Activated CD4-positive, alpha-beta T cell treated with anti-CD3 and anti-CD28 coated beads, Interleukin-2, amount 50 U/mL, for 16 hours (primary cell): ENCODE measurements around the gene WARS2.

Source experiments
- DNase-seq: peaks from one replicate; pipeline ENCODE4 v3.0.0-alpha.2; 2020

WARS2 gene

DNA sequence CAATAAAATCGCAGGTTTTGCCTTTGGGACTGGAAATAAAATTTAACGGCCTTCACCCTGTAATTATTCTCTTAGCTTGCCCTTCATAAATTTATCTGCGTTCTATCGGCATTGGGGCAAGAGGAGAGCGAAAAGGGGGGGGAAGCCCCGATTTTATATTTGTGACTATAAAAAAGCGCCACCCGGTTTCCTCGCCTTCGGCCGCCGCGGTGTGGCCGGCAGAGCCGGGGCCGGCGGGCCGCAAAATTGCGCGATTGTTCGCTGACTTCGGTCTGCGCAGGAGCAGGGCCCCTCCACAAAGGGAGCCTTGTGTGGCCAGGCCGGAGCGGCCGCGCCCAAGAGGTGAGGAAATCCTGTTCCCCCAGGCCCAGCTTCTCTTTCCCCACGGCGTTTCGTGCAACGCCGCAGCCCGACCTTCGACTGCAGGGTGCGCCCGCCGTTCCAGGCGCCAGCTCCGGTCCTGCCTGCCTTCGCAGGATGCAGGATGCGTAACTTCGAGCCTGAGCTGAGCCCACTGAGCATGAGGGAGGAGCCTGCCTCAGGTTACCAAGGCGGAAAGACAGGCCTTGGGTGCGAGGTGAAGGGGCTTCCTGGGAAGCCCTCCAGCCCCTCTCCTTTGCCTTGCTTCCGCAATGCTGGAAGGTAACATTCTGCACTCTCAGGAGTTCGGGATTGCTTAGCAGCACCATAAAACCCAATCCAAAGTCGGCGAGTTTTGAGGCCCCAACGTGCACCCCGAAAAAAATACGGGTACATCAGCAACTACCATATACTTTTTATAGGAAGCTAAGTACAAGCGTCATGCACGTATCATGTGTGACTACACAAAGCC is 147.4 kb downstream of the WARS2 start:
- DNase-seq: no peak

DNA sequence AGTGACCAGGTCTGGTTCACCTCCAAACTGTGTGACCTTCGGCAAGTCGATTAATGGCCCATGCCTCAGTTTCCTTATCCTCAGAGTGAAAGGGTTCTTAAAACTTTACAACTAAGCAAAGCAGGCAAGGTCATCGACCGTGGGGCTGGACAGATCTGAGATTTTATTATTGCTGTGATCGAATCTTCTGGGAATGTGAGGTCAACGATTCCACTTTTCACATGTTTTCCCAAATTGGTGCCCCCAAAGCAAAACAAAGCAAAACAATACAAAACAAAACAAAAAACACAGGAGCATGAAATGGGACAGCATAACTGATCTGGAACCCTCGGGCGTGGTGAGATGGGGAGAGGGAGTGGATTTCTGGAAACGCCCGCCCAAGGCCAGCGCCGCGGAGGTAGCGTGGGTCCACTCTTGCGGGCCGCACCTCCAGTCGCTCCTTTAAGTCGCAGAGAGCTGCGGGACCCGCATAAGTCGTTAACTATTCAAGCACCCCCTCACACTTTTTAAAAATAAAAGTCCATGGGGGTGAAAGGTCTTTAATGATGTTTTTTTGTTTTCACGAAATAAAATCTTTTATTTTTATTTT is 148.1 kb downstream of the WARS2 start:
- no peak for DNase-seq

DNA sequence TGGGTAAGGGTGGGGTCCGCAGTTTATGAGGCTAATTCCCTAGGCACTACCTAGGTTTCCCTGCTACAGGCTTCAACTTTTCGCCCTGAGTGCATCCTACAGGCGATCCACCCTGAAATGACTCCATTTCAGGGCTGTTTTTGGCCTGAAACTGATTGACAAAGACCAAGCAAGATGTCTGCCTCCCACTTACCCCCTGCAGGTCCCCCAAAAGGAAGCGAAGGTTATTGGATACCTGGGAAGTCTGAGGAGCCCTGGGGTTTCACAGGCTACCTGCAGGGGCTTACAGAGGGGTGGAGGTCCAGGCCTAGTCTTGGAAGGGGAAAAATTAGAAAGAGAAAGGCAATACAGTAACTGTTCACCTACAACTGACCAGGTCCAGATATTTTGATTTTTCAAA is 149.0 kb downstream of the WARS2 start:
- no peak for DNase-seq

DNA sequence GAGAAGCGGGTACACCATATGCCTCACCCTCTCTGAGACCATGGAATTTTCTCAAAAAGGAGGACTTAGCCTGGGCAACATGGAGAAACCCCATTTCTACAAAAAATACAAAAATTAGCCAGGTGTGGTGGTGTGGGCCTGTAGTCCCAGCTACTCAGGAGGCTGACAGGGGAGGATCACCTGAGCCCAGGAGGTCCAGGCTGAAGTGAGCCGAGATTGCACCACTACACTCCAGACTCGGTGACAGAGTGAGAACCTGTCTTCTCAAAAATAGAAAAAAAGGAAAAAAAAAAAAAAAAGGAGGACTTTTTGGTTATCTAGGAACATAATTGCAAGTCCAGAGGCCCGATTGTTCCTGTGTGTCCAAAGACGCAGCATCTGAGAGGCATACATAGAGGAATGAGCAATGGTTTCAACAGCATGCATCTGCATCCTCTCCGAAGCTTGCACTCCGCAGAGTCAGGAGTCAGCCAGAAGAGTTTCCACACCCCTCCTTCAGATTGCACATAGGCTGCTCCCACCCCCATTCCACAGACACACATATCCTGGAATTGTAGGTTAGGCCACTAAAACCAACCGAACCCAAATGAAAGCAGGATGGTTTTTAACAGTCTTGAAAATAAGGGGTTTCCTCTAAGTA is 149.8 kb downstream of the WARS2 start:
- no peak for DNase-seq

DNA sequence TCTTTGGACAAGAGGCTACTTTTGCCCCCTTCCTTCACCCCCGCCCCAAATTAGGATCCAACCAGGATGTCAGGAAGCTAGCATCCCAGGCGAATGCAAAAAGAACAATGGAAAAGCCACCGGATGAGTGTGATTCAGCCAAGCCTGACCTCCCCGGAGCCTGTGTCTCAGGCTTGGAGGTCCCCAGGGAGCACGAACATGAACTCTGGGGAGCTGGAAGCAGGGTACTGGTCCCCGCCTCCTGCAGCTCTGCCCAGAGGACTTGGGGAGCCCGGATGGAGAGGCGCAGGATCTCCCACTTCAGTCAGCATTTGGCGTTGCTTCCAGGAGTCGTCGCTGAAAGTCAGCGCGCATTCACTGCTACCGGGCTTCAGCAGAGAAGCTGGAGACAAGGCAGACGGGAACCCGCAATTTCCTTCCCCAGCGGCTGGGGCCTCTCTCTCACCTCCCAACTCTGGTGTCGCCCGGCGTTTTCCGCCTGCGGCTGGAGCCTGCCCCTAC is 150.5 kb downstream of the WARS2 start:
- DNase-seq: no peak

DNA sequence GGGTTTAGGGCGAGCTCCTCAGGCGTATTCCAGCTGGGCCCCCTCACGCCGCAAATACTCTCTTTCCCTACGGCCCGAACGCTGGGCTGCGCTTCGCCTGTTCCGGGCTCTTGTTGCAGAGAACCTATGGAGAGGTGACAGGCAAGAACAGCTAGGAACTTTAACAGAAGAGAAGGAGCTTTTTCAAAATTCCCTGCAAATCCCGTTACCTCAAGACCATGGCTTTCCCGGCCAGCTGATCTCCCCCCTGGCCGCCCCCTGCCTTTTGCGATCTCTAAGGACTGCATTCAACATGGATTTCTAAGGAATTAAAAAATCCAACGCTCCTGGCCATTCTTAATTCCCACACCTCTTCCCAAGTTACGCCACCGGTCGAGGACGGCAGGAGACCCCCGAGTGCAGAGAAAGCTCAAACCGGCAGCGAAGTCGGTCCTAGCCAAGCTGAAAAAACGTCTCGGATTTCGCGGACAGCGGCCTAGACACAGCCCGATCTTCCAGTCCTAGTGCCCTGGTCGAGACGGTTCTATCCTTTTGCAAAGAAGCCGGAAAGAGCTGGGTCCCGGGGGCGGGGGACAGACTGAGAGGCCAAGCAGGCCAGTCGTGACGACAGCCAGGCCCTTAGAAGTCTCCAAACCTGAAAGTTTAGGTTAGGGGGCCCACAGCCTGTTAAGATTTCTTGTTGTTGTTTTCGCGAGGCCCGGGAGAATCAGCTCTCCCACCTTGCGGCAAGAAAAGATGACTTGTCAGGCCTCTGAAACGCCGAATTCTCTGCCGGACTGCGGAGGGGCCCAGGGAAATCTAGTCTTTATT is 151.2 kb downstream of the WARS2 start:
- DNase-seq: no peak

DNA sequence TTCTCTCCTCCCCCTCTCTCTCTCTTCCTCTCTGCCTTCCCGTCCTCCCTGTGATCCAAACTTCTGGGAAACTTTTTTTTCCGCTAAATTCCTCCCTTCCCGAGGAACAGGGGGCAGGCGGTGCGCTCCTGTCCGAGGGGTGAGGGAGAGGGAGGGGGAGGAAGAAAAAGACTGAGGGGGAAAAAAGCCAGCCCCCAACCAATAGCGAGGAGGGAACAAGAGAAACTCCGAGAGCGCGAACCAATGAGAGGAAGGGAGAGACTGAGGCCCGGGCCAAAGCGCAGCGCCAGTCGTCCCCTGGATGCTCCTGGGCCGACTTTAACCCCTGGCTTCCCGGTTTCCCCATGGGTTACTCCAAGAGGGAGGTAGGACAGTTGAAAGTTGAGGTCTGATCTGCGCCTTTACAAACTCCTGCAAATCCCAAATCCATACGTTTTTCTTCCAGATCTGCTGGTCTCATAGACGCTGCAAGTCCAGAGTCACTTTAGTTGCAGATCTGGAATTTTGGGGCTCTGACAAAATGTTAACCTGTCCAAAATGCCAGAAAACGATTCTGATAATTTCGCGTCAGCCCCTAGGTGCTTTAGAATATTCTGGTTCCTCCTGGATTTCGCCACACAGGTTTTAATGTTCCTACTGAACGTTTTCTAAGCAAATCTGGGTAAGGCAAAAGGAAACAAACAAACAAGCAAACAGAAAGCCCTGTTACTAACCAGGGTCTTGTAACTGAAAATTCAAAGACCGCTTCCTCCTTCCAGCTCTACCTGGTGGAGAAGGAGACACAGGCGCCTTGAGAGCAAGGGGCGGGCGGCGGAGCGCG is 152.1 kb downstream of the WARS2 start, which contains the start of gene TBX15:
Gene TBX15, minus strand, starts transcription at position 158 of the 820 bp plus-strand sequence. CDS start 548 bp downstream, outside the sequence.
- no peak for DNase-seq

DNA sequence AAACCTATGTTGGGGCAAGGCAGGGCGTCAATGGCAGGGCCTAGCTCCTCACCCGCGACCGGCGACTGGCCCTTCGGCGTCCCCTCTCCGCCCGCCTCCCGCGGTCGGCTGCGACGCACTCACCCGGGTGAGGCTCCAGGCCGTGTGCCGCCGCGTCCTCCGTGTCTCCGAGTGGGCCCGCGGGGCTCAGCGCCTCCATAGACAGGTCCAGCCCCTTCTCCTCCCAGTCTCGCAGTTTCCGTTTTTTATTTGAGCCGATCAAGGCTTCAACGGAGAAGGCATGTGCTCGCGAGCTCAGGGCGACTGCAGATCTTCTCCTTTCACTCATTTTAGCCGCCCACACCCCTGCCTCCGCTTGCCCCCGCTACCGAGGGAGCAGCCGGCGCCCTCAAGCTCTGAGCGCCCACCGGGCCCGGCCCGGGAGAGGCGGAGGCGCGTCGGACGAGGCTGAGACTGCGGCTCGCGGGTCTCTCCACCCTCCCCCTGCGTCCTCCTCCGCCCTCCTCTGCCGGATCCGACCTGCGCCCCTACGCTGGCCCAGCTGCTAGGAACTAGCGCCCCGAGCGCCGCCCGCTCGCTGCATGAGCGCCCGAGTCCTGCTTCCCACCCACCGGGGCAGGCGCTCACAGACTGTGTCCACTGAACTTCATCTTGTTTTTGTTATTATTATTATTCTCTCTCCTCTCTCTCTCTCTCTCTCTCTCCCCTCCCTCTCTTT is 152.8 kb downstream of the WARS2 start:
- DNase-seq: no peak

DNA sequence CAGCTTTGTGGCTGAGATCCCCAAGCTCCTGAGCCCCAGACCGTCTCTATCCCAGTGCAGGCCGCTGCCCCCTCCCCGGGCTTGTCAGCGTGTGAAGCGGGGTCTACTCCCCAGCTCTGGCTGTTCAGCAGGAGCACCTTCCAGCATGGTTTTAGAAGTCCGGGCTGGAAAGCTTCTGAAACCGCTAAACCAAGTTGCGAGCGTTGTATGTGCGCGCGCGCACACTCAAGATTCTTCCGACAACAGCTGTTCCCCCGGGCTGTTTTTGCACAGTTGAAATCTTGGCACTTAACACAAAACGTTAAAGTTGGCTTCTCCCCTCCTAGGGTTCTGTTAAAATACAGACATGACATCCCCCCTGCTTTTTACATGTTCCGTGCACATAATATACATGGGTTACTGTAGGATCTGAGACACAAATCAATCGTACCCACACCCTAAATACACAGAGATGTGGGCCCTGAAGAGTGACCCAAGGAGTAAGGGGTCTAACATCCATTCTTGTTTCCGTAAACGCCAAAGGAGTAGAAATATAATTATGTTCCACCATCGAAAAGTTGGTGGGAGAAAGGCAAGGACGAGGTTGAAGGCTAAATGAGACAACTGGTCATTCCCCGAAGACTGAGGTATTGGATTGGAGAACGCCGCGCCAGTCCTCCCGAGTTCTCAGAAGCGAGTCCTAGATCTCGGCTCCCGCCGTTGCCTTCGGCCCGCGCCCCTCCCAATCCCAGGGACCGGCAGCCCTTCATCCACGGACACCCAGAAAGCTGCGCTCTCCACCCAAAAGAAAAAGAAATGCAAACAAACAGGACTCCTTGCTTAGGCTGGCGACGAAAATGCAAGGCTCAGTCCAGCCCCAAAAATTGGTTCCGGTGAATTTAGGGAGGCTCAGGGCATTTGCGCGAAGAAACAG is 153.6 kb downstream of the WARS2 start:
- DNase-seq: no peak

DNA sequence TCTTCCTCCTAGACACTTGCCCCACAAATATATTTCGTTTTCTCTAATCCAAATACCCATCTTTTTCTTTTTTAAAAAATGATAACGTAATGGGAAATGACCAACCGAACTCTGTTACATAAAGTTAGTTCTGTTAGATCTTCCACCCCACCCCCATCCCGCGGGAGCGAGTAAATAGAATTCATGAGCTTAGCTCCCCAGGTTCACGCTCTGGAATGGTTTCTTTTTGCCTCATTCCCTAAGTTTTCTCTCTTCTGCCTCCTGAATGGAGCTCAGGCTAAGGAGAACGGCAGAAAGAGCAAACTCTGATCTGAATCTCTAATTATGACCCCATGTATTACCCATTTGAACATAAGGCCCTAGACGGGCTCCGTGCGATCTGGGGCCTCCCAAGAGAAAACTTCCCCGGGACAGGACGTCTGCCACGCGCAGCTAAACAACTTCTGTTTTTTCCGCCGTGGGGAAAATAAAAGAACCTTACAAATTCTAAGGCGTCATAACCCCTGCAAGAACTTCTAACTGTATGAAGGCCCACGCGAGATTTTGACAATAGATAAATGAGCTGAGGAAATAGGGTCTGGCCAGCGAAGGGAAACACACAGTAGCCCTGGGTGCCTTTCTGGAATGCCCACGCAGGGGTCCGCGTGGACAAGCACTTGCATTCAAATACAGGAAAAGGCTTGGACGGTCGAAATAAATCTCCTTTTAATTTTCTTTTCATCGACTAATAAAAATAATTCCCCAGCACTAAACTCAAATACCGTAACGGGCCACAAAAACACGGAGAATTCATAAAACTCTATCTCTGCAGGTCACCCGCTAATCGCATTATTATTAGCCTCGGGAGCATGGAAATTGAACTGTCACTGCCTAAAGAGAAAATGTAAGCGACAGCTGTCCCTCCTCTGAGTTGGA is 154.6 kb downstream of the WARS2 start:
- no peak for DNase-seq

DNA sequence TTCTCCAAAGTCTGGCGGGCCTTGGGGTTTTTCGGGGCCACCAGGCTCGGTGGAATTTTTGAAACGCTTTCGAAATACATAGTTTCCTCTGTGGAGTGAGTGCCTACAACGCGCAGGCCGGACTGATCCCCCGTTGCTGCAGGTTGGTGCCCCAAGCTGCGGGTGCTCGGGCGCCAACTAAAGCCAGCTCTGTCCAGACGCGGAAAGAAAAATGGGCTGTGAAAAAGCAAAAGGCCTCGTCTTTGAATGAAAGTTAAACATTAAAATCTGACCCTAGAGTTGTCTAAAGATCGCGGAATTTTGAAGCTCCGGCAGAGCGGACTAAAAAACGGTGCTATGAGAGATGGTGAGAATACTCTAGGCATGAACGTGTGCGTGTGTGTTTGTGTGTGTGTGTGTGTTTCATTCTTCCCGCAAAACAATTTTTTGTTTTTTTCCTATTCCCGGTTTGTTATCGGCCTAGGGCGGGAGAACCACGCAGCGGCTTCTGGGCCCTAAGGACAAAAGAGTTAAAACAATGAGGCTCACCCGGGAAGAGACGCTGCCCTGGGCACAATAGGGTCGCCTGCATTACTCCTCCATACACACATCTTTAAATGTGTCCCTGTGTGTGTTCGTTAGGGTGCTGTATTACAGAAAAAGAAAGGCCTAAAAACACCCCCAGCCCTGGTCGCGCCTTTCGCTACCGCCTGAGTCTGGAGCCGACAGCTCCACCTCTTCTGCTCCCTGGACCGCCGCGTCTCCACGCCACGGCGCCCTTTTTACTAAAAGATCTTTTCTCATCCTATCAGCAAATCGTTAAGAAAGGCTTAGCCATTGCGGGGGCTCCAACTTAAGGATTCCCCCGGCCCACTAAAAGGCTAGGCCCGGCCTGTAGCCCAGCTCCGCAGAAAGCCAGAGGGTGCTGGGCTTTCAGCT is 155.5 kb downstream of the WARS2 start:
- DNase-seq: no peak

DNA sequence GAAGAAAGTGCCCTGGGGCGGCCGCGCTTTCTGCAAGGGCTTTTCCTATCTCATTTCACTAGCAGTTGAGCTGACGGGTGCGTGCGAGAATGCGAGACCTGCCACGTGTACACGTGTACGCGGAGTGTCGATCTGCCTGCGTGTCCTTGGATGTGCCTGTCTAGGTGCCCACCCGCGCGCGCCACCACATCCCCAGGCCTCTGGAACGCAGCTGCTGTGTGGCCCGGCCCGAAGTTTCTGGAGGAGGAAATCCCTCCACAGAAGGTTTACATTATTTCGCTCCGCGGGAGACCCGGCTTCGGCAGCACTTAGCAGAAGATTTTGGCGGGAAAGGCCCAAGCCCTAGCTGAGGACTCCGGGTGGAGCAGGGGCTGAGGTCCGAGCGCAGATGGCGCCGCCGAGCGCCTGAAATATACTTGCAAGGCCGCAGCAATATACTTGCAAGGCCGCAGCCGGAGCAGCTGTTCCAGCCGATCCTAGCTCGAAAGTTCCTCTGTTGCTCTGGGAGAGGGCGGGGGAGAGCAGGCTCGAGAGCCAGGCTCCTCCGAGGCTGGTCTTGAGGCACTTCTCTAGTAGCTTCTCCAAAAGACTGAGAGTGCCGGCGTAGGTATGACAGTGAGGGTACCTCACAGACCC is 156.2 kb downstream of the WARS2 start:
- DNase-seq: no peak

DNA sequence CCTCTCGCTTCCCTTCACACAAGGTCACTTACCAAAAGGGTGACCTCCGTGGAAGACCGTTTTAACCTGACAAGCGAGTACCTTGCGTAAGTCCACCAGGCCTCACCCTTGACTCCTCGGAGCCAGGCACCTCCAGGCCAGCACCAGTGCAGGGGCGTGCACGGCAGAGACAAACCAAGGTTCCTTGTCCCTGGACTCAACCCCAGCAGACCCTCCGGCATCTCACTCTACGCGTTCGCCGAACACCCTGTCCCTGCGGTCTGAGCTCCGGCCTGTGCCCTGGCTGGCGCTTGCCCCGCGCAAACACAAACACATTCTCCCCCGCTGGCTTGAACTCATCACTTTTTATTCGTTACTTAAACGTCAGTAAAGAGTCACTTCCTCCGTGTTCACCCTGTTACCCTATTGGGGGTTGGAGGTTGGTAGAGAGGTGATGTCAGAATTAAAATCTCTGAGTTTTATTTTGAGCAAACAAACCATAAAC is 156.9 kb downstream of the WARS2 start:
- no peak for DNase-seq

DNA sequence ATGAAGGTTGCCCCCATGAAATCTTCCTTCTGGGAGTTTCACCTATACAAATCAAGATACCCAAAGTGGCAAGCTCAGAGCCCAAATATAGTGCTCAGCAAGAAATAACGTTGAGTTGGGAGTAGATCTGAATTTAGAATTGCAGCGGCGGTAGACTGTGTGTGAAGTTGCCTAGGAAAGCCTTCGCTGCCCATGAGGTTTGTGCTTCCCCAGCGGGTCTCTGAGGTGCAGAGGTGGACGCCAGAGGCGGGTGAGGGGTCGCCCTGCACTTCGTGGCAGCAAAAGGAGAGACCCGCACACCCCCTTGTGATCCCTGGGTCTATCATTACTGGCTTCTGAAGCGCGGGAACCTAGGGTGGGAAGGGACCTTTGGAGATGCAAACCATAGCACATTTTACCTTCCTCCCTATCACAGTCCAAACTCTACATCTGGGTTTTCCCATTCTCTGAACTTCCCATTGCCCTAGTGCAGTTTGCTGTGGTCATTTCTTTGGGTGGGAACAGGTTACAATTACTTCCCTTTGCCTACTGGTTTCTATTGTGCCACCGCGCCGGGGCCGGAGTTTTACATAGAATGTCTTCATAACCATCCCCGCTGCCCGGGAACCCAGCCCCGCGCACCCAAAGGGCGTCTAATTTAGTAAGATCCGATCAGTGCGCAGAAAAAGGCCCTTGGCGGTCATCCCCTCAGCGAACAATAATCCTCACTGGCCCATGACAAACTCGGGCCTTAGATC is 157.5 kb downstream of the WARS2 start:
- DNase-seq: no peak

DNA sequence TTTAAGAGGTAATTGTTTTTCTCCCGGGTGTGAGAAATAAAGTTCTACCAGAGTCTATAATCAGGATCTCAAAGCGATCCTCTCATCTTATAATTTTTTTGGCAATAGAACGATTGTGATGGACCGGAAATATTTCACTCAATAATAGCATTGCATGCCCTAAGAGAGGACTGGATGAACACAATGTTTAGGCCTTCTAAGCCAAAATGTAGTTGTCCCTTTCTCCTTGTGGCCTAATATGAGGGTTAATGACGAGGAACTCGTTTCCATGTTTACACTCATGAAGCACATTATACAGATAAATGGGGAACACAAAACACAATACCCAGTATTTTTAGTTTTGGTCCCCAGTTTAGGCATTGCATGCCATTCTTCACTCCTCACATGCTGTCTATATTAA is 158.2 kb downstream of the WARS2 start:
- DNase-seq: no peak

DNA sequence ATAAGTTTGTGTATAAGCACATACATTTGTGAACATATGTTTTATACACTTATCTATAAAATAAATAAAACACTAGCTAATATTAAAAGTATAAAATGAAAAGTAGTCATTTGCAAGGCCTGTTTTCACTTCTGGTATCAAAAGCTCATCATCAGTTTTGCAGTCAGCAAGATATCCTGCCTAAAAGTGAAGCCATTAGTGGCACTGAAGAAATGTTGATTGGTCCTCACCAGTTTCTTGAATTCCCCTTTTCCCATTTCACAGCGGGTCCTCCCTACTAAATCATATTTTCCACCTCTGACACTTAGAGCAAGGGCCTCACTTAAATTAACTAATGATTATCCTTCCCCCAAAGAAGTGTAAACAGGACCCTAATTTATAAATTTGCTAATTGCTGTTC is 159.0 kb downstream of the WARS2 start:
- no peak for DNase-seq
